ENCODE data around the gene HDAC3. TPM values are rescaled to one million over a fixed set of nuclear protein-coding genes. Genes with fewer than 3 reads are reported as not detected.
A peak's percentile ranks its signal among the peaks of the same experiment; 100 is the strongest.

Gene HDAC3
- total RNA-seq, 1 experiment from 2014 or later: 91.9 TPM

- intact Hi-C loops (cut with micrococcal nuclease): loop anchor here (5.0 kb wide), 1 partner anchor 1439 kb away; the partner anchor contains the start of gene CYSTM1
- H3K27me3 ChIP-seq (ENCODE audit: insufficient read depth, low read length): no peaks in the 10 kb centered on the region
- ChIA-PET CTCF (interaction anchor here (1.3 kb wide), 1 partner anchor 24 kb away, joined by 4 read pairs; no protein-coding TSS in a partner anchor), POLR2A (interaction anchor here (0.6 kb wide), 1 partner anchor 1280 kb away, joined by 3 read pairs; no protein-coding TSS in a partner anchor), RAD21 (ENCODE audit: low non-redundant PET in 1 of 2, low total read pairs in 2 of 2, uncharacterized antibody in 2 of 2, unreplicated experiment in 2 of 2) (no interaction called here)
- peak overlapping the region; percentile 79; the same call in 1 of the 2 replicates for H3K4me2 ChIP-seq (ENCODE audit: low read length)
- peaks cover 73% of the 10 kb centered on the region for H3K79me2 ChIP-seq (ENCODE audit: insufficient read depth, low read length)
- peaks cover 6 to 25% of the 10 kb centered on the region in 2 experiments for H3K4me1 ChIP-seq (ENCODE audit: control insufficient read depth in 1 of 2, insufficient read depth in 2 of 2, low read length in 2 of 2)
- TF ChIP-seq ELF1 (IDR thresholded peaks at IDR 0.05; ENCODE audit: borderline replicate concordance, low read depth) (no peak), CTCF (IDR thresholded peaks at IDR 0.05 in 2 of 3, conservative IDR thresholded peaks at IDR 0.05 in 1 of 3; ENCODE audit: borderline replicate concordance in 1 of 3, insufficient read depth in 1 of 3, low read depth in 2 of 3, low read length in 2 of 3) (no peak), SIN3A (IDR thresholded peaks at IDR 0.05; ENCODE audit: low read depth) (no peak), ZBTB33 (IDR thresholded peaks at IDR 0.05; ENCODE audit: extremely low read depth, insufficient replicate concordance, low read length) (no peak), POLR2A (IDR thresholded peaks at IDR 0.05; ENCODE audit: borderline replicate concordance, extremely low read depth, insufficient read depth, insufficient read length) (no peak), YY1 (IDR thresholded peaks at IDR 0.05; ENCODE audit: extremely low read depth, insufficient replicate concordance, low read depth, low read length) (no peak)
- TF ChIP-seq, protein P1, sequence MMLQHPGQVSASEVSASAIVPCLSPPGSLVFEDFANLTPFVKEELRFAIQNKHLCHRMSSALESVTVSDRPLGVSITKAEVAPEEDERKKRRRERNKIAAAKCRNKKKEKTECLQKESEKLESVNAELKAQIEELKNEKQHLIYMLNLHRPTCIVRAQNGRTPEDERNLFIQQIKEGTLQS (IDR thresholded peaks at IDR 0.05): no peak
- TF ChIP-seq, protein P2, sequence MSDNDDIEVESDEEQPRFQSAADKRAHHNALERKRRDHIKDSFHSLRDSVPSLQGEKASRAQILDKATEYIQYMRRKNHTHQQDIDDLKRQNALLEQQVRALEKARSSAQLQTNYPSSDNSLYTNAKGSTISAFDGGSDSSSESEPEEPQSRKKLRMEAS (IDR thresholded peaks at IDR 0.05): no peak
- H2AFZ ChIP-seq (ENCODE audit: low read depth, low read length, poor library complexity, severe bottlenecking): no peak overlapping the region
- H3K9me2 ChIP-seq (ENCODE audit: insufficient read depth): no peaks in the 10 kb centered on the region
- H3K9ac ChIP-seq (ENCODE audit: low read length): no peak overlapping the region
- peaks cover 2 to 14% of the 10 kb centered on the region in 2 experiments; a peak in 1 of 4 replicates for H3K36me3 ChIP-seq (ENCODE audit: control insufficient read depth in 1 of 2, insufficient read depth in 2 of 2, low read length in 2 of 2)
- H3K27ac ChIP-seq (ENCODE audit: low read depth, low read length): no peak overlapping the region
- BruUV-seq (replicated peaks): no TSS peak
- ATAC-seq: no peak
- H3K4me3 ChIP-seq (replicated peaks in 1 of 2; ENCODE audit: low read depth in 1 of 2, low read length in 2 of 2): no peak overlapping the region
- H4K20me1 ChIP-seq (ENCODE audit: insufficient read depth): peaks cover 20% of the 10 kb centered on the region; the same call in 1 of the 2 replicates
- H3K9me3 ChIP-seq (ENCODE audit: control insufficient read depth in 1 of 2, insufficient read depth in 1 of 2, low read depth in 1 of 2, low read length in 2 of 2): no peaks in the 10 kb centered on the region
- no peak for DNase-seq (ENCODE audit: low read depth, low spot score)
These were observed 20.5 kb downstream of the HDAC3 start for GRCh38 chr5:141615991-141616720.
